ENCODE results near the gene PDCD1LG2. TPM values are rescaled to one million over a fixed set of nuclear protein-coding genes. Genes with fewer than 3 reads are reported as not detected.

The PDCD1LG2 gene
- total and polyA plus RNA-seq, 4 donors = 0.46 to 2.5 (median 1.3) TPM

GRCh38 chr9:5466766-5467165, 43.6 kb upstream of the PDCD1LG2 start:
- no peaks in the 10 kb centered on the region for H3K27me3 ChIP-seq (ENCODE audit: control insufficient read depth in 4 of 4, insufficient read depth in 4 of 4, low read length in 3 of 4)
- no peak overlapping the region for H3K27ac ChIP-seq (ENCODE audit: low read depth in 1 of 2, low read length in 2 of 2)
- DNase-seq (ENCODE audit: low spot score) = no peak
- peaks cover 0 to 22% (median 8%) of the 10 kb centered on the region in 4 donors for H3K36me3 ChIP-seq (ENCODE audit: control insufficient read depth in 4 of 4, insufficient read depth in 3 of 4, low read depth in 1 of 4, low read length in 3 of 4)
- H3K9me3 ChIP-seq (ENCODE audit: control insufficient read depth in 4 of 4, low read length in 3 of 4) = no peaks in the 10 kb centered on the region
- H3K9ac ChIP-seq (ENCODE audit: low read depth in 1 of 2, low read length in 2 of 2) = no peak overlapping the region
- no peaks in the 10 kb centered on the region for H3K4me1 ChIP-seq (ENCODE audit: control insufficient read depth in 4 of 4, insufficient read depth in 4 of 4, low read length in 3 of 4)
- no peak overlapping the region for H3K4me3 ChIP-seq (ENCODE audit: low read depth in 1 of 3, low read length in 3 of 3)
- WGBS = 85% methylated on average over 2 of the region's 2 CpGs
- TF ChIP-seq GABPA (IDR thresholded peaks at IDR 0.05 in 1 of 2, conservative IDR thresholded peaks at IDR 0.05 in 1 of 2) (no peak), CTCF (IDR thresholded peaks at IDR 0.05; ENCODE audit: low read depth, low read length, missing input control) (no peak), REST (IDR thresholded peaks at IDR 0.05) (no peak)

GRCh38 chr9:5468850-5469249, 41.5 kb upstream of the PDCD1LG2 start:
- Histone ChIP-seq H3K36me3 (ENCODE audit: control insufficient read depth in 4 of 4, insufficient read depth in 3 of 4, low read depth in 1 of 4, low read length in 3 of 4) (peaks cover 0 to 13% (median 6%) of the 10 kb centered on the region in 4 donors), H3K4me3 (ENCODE audit: low read depth in 1 of 3, low read length in 3 of 3) (no peak overlapping the region), H3K27me3 (ENCODE audit: control insufficient read depth in 4 of 4, insufficient read depth in 4 of 4, low read length in 3 of 4) (no peaks in the 10 kb centered on the region), H3K4me1 (ENCODE audit: control insufficient read depth in 4 of 4, insufficient read depth in 4 of 4, low read length in 3 of 4) (no peaks in the 10 kb centered on the region), H3K9ac (ENCODE audit: low read depth in 1 of 2, low read length in 2 of 2) (no peak overlapping the region), H3K27ac (ENCODE audit: low read depth in 1 of 2, low read length in 2 of 2) (no peak overlapping the region), H3K9me3 (ENCODE audit: control insufficient read depth in 4 of 4, low read length in 3 of 4) (no peaks in the 10 kb centered on the region)
- no peak for TF ChIP-seq RXRA (IDR thresholded peaks at IDR 0.05)
- no peak for TF ChIP-seq CTCF (IDR thresholded peaks at IDR 0.05; ENCODE audit: low read depth, low read length, missing input control)
- TF ChIP-seq FOXA2 (IDR thresholded peaks at IDR 0.05) = no peak
- WGBS = 88% methylated on average over 5 of the region's 5 CpGs
- DNase-seq (ENCODE audit: low spot score) = no peak

- TF ChIP-seq RXRA (IDR thresholded peaks at IDR 0.05) = no peak
- TF ChIP-seq HNF4G (IDR thresholded peaks at IDR 0.05) = no peak
- TF ChIP-seq HNF4A (conservative IDR thresholded peaks at IDR 0.05) = no peak
- TF ChIP-seq FOXA2 (IDR thresholded peaks at IDR 0.05) = no peak
- no peak for TF ChIP-seq ATF3 (IDR thresholded peaks at IDR 0.05)
- no peak for TF ChIP-seq SP1 (IDR thresholded peaks at IDR 0.05)
- TF ChIP-seq RAD21 (IDR thresholded peaks at IDR 0.05) = no peak
- TF ChIP-seq YY1 (IDR thresholded peaks at IDR 0.05) = no peak
- no peak for TF ChIP-seq FOXA1 (IDR thresholded peaks at IDR 0.05)
- no peak for TF ChIP-seq GABPA (IDR thresholded peaks at IDR 0.05 in 1 of 2, conservative IDR thresholded peaks at IDR 0.05 in 1 of 2)
- no peak for TF ChIP-seq TAF1 (conservative IDR thresholded peaks at IDR 0.05)
- no peak for TF ChIP-seq NR2F2 (IDR thresholded peaks at IDR 0.05)
- TF ChIP-seq JUND (IDR thresholded peaks at IDR 0.05) = no peak
- TF ChIP-seq EGR1 (IDR thresholded peaks at IDR 0.05; ENCODE audit: low read depth in 2 of 2) = no peak
- no peak for TF ChIP-seq MAX (IDR thresholded peaks at IDR 0.05)
- Histone ChIP-seq H3K9me3 (ENCODE audit: control insufficient read depth in 4 of 4, low read length in 3 of 4) (no peaks in the 10 kb centered on the region), H3K9ac (ENCODE audit: low read depth in 1 of 2, low read length in 2 of 2) (no peak overlapping the region), H3K4me1 (ENCODE audit: control insufficient read depth in 4 of 4, insufficient read depth in 4 of 4, low read length in 3 of 4) (no peaks in the 10 kb centered on the region), H3K36me3 (ENCODE audit: control insufficient read depth in 4 of 4, insufficient read depth in 3 of 4, low read depth in 1 of 4, low read length in 3 of 4) (peaks cover 0 to 12% (median 5%) of the 10 kb centered on the region in 4 donors), H3K4me3 (ENCODE audit: low read depth in 1 of 3, low read length in 3 of 3) (no peak overlapping the region), H3K27ac (ENCODE audit: low read depth in 1 of 2, low read length in 2 of 2) (no peak overlapping the region), H3K27me3 (ENCODE audit: control insufficient read depth in 4 of 4, insufficient read depth in 4 of 4, low read length in 3 of 4) (no peaks in the 10 kb centered on the region)
- DNase-seq (ENCODE audit: low spot score) = no peak
- WGBS = 87% methylated on average over 1 of the region's 1 CpG
Measured at GRCh38 chr9:5470122-5470521, 40.2 kb upstream of the PDCD1LG2 start.
